IMR-90 (cell line): ENCODE results near the gene RAD51C. TPM values are rescaled to one million over a fixed set of nuclear protein-coding genes. Genes with fewer than 3 reads are reported as not detected.
A peak's percentile ranks its signal among the peaks of the same experiment; 100 is the strongest.

Experiments used
- ATAC-seq: fragments of 200-7000 bp; cut with Tn5 transposase; 2 replicates; pipeline ENCODE4 v1.9.1; 2020; ENCODE audit warnings: low read depth, mild to moderate bottlenecking, moderate library complexity
- BruUV-seq: library from RNA; stranded (reverse); fragments of 400-500 nt; replicated peaks from 2 replicates; lab custom pipeline; 2021; lab: Mats Ljungman, UMichigan
- CTCF ChIA-PET: fragments of 300-600 bp; formaldehyde crosslinking; extraction: SDS; loops from one replicate; lab custom pipeline; 2021; ENCODE audit warnings: antibody characterized with exemption; lab: Yijun Ruan, JAX
- POLR2A ChIA-PET: fragments of 300-600 bp; sonication (Branson Sonifier 250); formaldehyde crosslinking; loops from one replicate; lab custom pipeline; 2022; ENCODE audit warnings: antibody characterized with exemption; ENCODE audit not compliant: unreplicated experiment; lab: Charles Lee
- DNase-seq: peaks from one replicate; pipeline ENCODE4 v3.0.0; 2013
- H2AFZ ChIP-seq: replicated peaks from 2 replicates; pipeline ENCODE3; 2013; ENCODE audit warnings: low read length, mild to moderate bottlenecking; ENCODE audit not compliant: poor library complexity
- H2AK5ac ChIP-seq: 2 replicates; pipeline ENCODE4 v1.6.1; 2013; ENCODE audit warnings: low read depth, low read length, inconsistent platforms
- H2AK9ac ChIP-seq: replicated peaks from 2 replicates; pipeline ENCODE3; 2013; ENCODE audit warnings: mild to moderate bottlenecking, low read depth, low read length, moderate library complexity; ENCODE audit not compliant: poor library complexity
- H2BK120ac ChIP-seq: 2 replicates; pipeline ENCODE4 v1.6.1; 2013; ENCODE audit warnings: low read depth, low read length, inconsistent platforms
- H2BK15ac ChIP-seq: 3 replicates; pipeline ENCODE4 v1.6.1; 2013; ENCODE audit warnings: low read depth, low read length, inconsistent platforms
- H2BK20ac ChIP-seq: 2 replicates; pipeline ENCODE4 v1.6.1; 2013; ENCODE audit warnings: low read depth, mild to moderate bottlenecking, inconsistent platforms, low read length, moderate library complexity
- H2BK5ac ChIP-seq: 2 replicates; pipeline ENCODE4 v1.6.1; 2013; ENCODE audit warnings: mild to moderate bottlenecking, low read depth, low read length, inconsistent platforms; ENCODE audit not compliant: poor library complexity, severe bottlenecking
- H3K14ac ChIP-seq: replicated peaks from 2 replicates; pipeline ENCODE4 v1.6.1; 2013; ENCODE audit warnings: low read depth, low read length, inconsistent platforms
- H3K18ac ChIP-seq: 2 replicates; pipeline ENCODE4 v1.6.1; 2013; ENCODE audit warnings: low read depth, low read length, control low read depth
- H3K23ac ChIP-seq: 2 replicates; pipeline ENCODE4 v1.6.1; 2013; ENCODE audit warnings: low read depth, low read length, inconsistent platforms
- H3K27ac ChIP-seq: 2 replicates; pipeline ENCODE4 v1.5.1; 2013; ENCODE audit warnings: mild to moderate bottlenecking, control low read depth, low read length; ENCODE audit not compliant: insufficient read depth
- H3K27me3 ChIP-seq: 2 replicates; pipeline ENCODE4 v1.6.1; 2013; ENCODE audit warnings: low read length; ENCODE audit not compliant: control insufficient read depth, insufficient read depth
- H3K36me3 ChIP-seq: 2 replicates; pipeline ENCODE4 v1.6.1; 2013; ENCODE audit warnings: low read length, mixed read lengths; ENCODE audit not compliant: control insufficient read depth, insufficient read depth
- H3K4ac ChIP-seq: 2 replicates; pipeline ENCODE4 v1.6.1; 2013; ENCODE audit warnings: low read depth, low read length, inconsistent platforms
- H3K4me1 ChIP-seq: 2 replicates; pipeline ENCODE4 v1.6.1; 2013; ENCODE audit warnings: low read length, mixed read lengths; ENCODE audit not compliant: control insufficient read depth, insufficient read depth
- H3K4me2 ChIP-seq: 2 replicates; pipeline ENCODE4 v1.6.1; 2013; ENCODE audit warnings: low read depth, mild to moderate bottlenecking, control low read depth, low read length, moderate library complexity
- H3K4me3 ChIP-seq: 2 replicates; pipeline ENCODE4 v1.5.1; 2013; ENCODE audit warnings: low read depth, mild to moderate bottlenecking, control low read depth, low read length, moderate library complexity; ENCODE audit not compliant: insufficient read depth
- H3K56ac ChIP-seq: 2 replicates; pipeline ENCODE4 v1.6.1; 2013; ENCODE audit warnings: low read length, inconsistent platforms; ENCODE audit not compliant: insufficient read depth; ENCODE audit errors: extremely low read depth
- H3K79me1 ChIP-seq, 2 experiments: 2 replicates each; pipeline ENCODE4 v1.6.1; 2013; ENCODE audit warnings: low read length in 2 of 2, inconsistent platforms in 1 of 2, low read depth in 1 of 2
- H3K9ac ChIP-seq: 2 replicates; pipeline ENCODE4 v1.6.1; 2013; ENCODE audit warnings: low read depth, low read length, control low read depth
- H3K9me1 ChIP-seq: 2 replicates; pipeline ENCODE4 v1.6.1; 2013; ENCODE audit warnings: low read length, inconsistent platforms; ENCODE audit not compliant: insufficient read depth
- H3K9me3 ChIP-seq: 2 replicates; pipeline ENCODE4 v1.6.1; 2013; ENCODE audit warnings: low read length; ENCODE audit not compliant: control insufficient read depth, insufficient read depth
- H4K20me1 ChIP-seq: 2 replicates; pipeline ENCODE4 v1.6.1; 2013; ENCODE audit warnings: low read length, inconsistent platforms; ENCODE audit not compliant: insufficient read depth
- H4K5ac ChIP-seq: 2 replicates; pipeline ENCODE4 v1.6.1; 2013; ENCODE audit warnings: mild to moderate bottlenecking, low read depth, low read length, control low read depth
- H4K8ac ChIP-seq, 2 experiments: 2 replicates each; pipeline ENCODE4 v1.6.1; 2013; ENCODE audit warnings: low read depth in 2 of 2, low read length in 2 of 2, control low read depth in 1 of 2, inconsistent platforms in 1 of 2
- H4K91ac ChIP-seq: 2 replicates; pipeline ENCODE4 v1.6.1; 2013; ENCODE audit warnings: low read depth, low read length, inconsistent platforms; ENCODE audit not compliant: insufficient read depth
- FOS ChIP-seq: fragments of 150-350 bp; IDR thresholded peaks from 2 replicates; pipeline ENCODE4 v1.6.1; 2016; ENCODE audit warnings: low read depth, low read length
- MAFK ChIP-seq: IDR thresholded peaks from 2 replicates; pipeline ENCODE4 v1.6.1; 2012; ENCODE audit warnings: low read depth, low read length, improper control_type of control experiment
- MAZ ChIP-seq: IDR thresholded peaks from 2 replicates; pipeline ENCODE4 v1.6.1; 2012; ENCODE audit warnings: low read depth, mild to moderate bottlenecking, low read length, improper control_type of control experiment, moderate library complexity, borderline replicate concordance
- NFE2L2 ChIP-seq: fragments of 150-350 bp; IDR thresholded peaks from 2 replicates; pipeline ENCODE4 v1.6.1; 2016; ENCODE audit warnings: low read depth, mild to moderate bottlenecking, low read length
- POLR2A ChIP-seq: IDR thresholded peaks from 2 replicates; pipeline ENCODE4 v1.6.1; 2012; ENCODE audit warnings: mild to moderate bottlenecking, low read depth, low read length
- RFX5 ChIP-seq: IDR thresholded peaks from 2 replicates; pipeline ENCODE4 v1.8.0; 2012; ENCODE audit warnings: low read depth, mild to moderate bottlenecking, low read length, moderate library complexity
- SMC3 ChIP-seq: fragments of 150-350 bp; IDR thresholded peaks from 2 replicates; pipeline ENCODE4 v1.6.1; 2016; ENCODE audit warnings: low read depth, mild to moderate bottlenecking, antibody characterized with exemption, low read length, moderate library complexity
- WGBS, 2 experiments: methylation state at CpG; one replicate each; pipeline versions ENCODE4 v1.1.5 to v1.1.7; 2013; ENCODE audit warnings: missing lambda C conversion rate in 2 of 2; ENCODE audit not compliant: insufficient read length in 1 of 2; ENCODE audit errors: extremely low coverage in 2 of 2; 5-methylcytosine and 5-hydroxymethylcytosine counted together
- dilution Hi-C: fragments of 300-500 bp; cut with HindIII; formaldehyde crosslinking; loops from one replicate; pipeline ENCODE4 v1.14.3; 2018; ENCODE audit warnings: low sequenced_read_pairs; ENCODE audit not compliant: unreplicated experiment
- in situ Hi-C: fragments of 300-500 bp; cut with MboI; formaldehyde crosslinking; loops from 3 replicates; pipeline ENCODE4 v1.14.3; 2019; ENCODE audit warnings: low sequenced_read_pairs, inconsistent platforms, mixed read lengths
- intact Hi-C: fragments of 100-400 bp; cut with micrococcal nuclease; formaldehyde crosslinking; loops from 2 replicates; pipeline ENCODE4 v1.10.0; 2022
- polyA plus RNA-seq, 3 experiments: library from polyadenylated mRNA; depleted of rRNA; stranded (reverse); fragments of >200 nt; gene quantifications; 2 replicates each; pipeline ENCODE4 v1.2.3, GENCODE V29; 2012; ENCODE audit warnings: low replicate concordance in 1 of 3
- total RNA-seq: library from RNA; depleted of rRNA; stranded (reverse); fragments of >200 nt; gene quantifications from 2 replicates; pipeline ENCODE4 v1.2.3, GENCODE V29; 2012
- TF ChIP-seq, protein P1 (sequence below): fragments of 150-350 bp; IDR thresholded peaks from 2 replicates; pipeline ENCODE4 v1.6.1; 2016; ENCODE audit warnings: low read depth, mild to moderate bottlenecking, low read length, moderate library complexity, borderline replicate concordance

RAD51C gene
- total and polyA plus RNA-seq, 2 of the 4 experiments (the other 2 are of a cell fraction), result 21.1 to 28.3 TPM

- H3K9ac ChIP-seq, result peak overlapping the region; percentile 79
- H3K9me1 ChIP-seq, result no peaks in the 10 kb centered on the region
- WGBS, 2 experiments, result 2% methylated on average over 6 of the region's 38 CpGs; no CpG with 5 or more reads in 1 of the 2 experiments
- peak overlapping the region; percentile 67 for H3K4me2 ChIP-seq
- no peaks in the 10 kb centered on the region for H3K27me3 ChIP-seq
- H3K14ac ChIP-seq, result peak overlapping the region; percentile 96
- H3K9me3 ChIP-seq, result no peaks in the 10 kb centered on the region
- peak overlapping the region; percentile 37 to 99 for H4K8ac ChIP-seq
- H3K27ac ChIP-seq, result peak overlapping the region; percentile 82
- H3K36me3 ChIP-seq, result no peaks in the 10 kb centered on the region
- TSS peak; percentile 100 for BruUV-seq
- H2AFZ ChIP-seq, result peak overlapping the region; percentile 5
- peak overlapping the region; percentile 99 for H3K56ac ChIP-seq
- H4K20me1 ChIP-seq, result no peaks in the 10 kb centered on the region; the same call in 1 of the 2 replicates
- DNase-seq, result peak; percentile 99
- H3K4ac ChIP-seq, result peak overlapping the region; percentile 97
- peak overlapping the region; percentile 90 for H3K18ac ChIP-seq
- ChIA-PET CTCF (no interaction called here), POLR2A (interaction anchor here (0.7 to 2.3 kb wide), 2 partner anchors 27 to 33 kb away, joined by 3 to 8 read pairs; partner anchors contain the start of gene TEX14)
- peak overlapping the region; percentile 22 for H3K4me3 ChIP-seq
- dilution Hi-C loops, result no loop called here
- peak overlapping the region; percentile 51 for H4K5ac ChIP-seq
- no peak for TF ChIP-seq MAFK
- peak; percentile 100 for TF ChIP-seq POLR2A
- no peak for TF ChIP-seq RFX5
- TF ChIP-seq, protein P1, sequence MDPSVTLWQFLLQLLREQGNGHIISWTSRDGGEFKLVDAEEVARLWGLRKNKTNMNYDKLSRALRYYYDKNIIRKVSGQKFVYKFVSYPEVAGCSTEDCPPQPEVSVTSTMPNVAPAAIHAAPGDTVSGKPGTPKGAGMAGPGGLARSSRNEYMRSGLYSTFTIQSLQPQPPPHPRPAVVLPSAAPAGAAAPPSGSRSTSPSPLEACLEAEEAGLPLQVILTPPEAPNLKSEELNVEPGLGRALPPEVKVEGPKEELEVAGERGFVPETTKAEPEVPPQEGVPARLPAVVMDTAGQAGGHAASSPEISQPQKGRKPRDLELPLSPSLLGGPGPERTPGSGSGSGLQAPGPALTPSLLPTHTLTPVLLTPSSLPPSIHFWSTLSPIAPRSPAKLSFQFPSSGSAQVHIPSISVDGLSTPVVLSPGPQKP, result 0 out of 2 replicates have a peak, but pooled peaks have one; percentile 14
- TF ChIP-seq MAZ, result peak; percentile 66; the same call in 1 of the 2 replicates
- TF ChIP-seq NFE2L2, result peak; percentile 48; the same call in 1 of the 2 replicates
- TF ChIP-seq FOS, result peak; percentile 28; the same call in 1 of the 2 replicates
- 0 out of 2 replicates have a peak, but pooled peaks have one; percentile 27 for TF ChIP-seq SMC3
- peak overlapping the region; percentile 99 for H2BK120ac ChIP-seq
- H2AK5ac ChIP-seq, result peak overlapping the region; percentile 31; the same call in 1 of the 2 replicates
- no peak overlapping the region; the same call in 2 of the 3 replicates for H2BK15ac ChIP-seq
- H2BK20ac ChIP-seq, result peak overlapping the region; percentile 99
- ATAC-seq, result peak; percentile 94
- no peaks in the 10 kb centered on the region for H3K4me1 ChIP-seq
- no peak overlapping the region for H2AK9ac ChIP-seq
- H3K23ac ChIP-seq, result peak overlapping the region; percentile 97
- no peaks in the 10 kb centered on the region for H3K79me1 ChIP-seq
- in situ Hi-C loops, result no loop called here
- intact Hi-C loops, result loop anchor here (1.0 to 10.0 kb wide), 5 partner anchors 28 to 343 kb away; no protein-coding TSS in a partner anchor
- peak overlapping the region; percentile 96 for H2BK5ac ChIP-seq
- H4K91ac ChIP-seq, result peak overlapping the region; percentile 98
Observed at GRCh38 chr17:58658804-58659713, 33.3 kb upstream of the RAD51C start.
